GM18951 (cell line): ENCODE results near the gene CAPZB.

ENCODE experiments used
- POLR2A ChIP-seq: IDR thresholded peaks from 4 replicates; pipeline ENCODE4 v1.6.1; 2011; ENCODE audit warnings: mild to moderate bottlenecking; ENCODE audit not compliant: insufficient read length, insufficient read depth; ENCODE audit errors: extremely low read depth
- in situ Hi-C: fragments of 300-500 bp; cut with MboI; formaldehyde crosslinking; loops from one replicate; pipeline ENCODE4 v1.12.0; 2022; ENCODE audit warnings: low sequenced_read_pairs, mixed read lengths, inconsistent platforms; ENCODE audit not compliant: unreplicated experiment

The CAPZB gene

DNA sequence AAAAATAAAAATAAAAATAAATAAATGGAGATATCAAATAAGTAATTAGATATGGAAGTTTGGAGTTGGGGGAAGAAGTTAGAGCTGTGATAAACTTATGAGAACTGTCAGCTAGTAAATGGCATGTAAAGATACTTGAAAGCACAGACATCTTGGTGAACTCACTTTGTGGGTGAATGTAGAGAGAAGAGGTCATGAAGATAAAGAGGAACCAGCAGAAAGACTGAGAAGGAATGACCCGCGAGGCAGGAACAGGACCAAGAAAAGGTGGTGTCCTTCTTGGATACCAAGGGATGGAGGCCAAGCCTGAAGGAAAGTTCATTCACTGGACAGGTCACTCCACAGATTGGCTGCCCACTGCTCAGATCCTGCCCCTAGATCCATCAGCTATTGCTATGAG, 4.7 kb upstream of the CAPZB start:
- no peak for TF ChIP-seq POLR2A
- in situ Hi-C loops, result no loop called here

- no peak for TF ChIP-seq POLR2A
- in situ Hi-C loops, result no loop called here
Observed at GRCh38 chr1:19488136-19488535, 2.8 kb upstream of the CAPZB start.

- in situ Hi-C loops, result no loop called here
Observed at GRCh38 chr1:19484798-19485361, 459 bp downstream of the CAPZB start.

GRCh38 chr1:19484338-19484797, 971 bp downstream of the CAPZB start:
- TF ChIP-seq POLR2A, result no peak
- in situ Hi-C loops, result no loop called here

More at GRCh38 chr1:19484798-19485361, 459 bp downstream of the CAPZB start:
- no peak for TF ChIP-seq POLR2A

DNA sequence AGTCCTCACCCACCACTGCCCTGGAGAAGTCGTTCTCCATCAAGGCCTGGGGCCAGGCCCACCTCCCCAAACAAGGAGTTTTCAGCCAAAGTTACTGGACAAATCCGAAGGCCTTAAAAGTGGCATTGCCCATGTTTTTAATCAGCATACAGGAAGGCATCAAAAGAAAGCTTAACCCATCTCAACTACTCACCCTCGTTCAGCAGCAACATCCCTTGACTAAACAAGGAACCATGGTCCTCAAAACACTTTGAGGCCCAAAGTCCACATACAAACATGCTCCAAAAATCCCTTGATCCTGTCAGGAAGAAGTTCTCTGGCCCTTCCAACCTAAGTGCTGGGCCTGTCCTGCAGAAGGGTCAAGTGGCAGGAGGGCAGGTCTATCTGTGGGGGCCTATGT, 1.6 kb downstream of the CAPZB start:
- in situ Hi-C loops, result no loop called here
- TF ChIP-seq POLR2A, result no peak

- TF ChIP-seq POLR2A, result no peak
- in situ Hi-C loops, result no loop called here
Observed at GRCh38 chr1:19483261-19483660, 2.1 kb downstream of the CAPZB start.

DNA sequence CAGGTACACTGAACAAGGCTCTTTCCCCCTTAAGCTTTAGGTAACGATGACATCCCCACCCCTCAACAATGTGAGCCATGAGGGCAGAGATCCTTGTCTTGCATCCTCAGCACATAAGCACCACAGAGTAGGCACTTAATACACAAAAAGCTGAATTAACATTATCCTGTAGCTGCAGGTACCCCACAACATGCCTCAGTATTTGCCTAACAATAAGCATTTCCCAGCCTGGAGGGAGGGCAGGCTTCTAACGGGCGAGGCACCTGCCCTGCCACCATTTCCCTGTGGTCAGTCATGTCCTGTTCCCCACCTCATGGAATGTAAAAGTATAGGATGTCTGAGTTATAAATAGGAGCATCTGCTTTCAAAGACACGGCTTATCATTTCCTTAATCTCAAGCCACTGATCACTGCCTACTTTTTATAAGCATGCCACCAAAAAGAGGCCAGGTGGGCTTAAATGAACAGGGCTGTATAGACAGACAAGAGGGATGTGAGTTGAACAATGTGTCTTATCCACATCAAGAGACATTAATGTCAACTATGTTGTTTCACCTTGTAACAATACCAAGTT, 3.4 kb downstream of the CAPZB start:
- in situ Hi-C loops, result no loop called here
- no peak for TF ChIP-seq POLR2A

GRCh38 chr1:19480282-19480681, 5.1 kb downstream of the CAPZB start:
- in situ Hi-C loops, result no loop called here

DNA sequence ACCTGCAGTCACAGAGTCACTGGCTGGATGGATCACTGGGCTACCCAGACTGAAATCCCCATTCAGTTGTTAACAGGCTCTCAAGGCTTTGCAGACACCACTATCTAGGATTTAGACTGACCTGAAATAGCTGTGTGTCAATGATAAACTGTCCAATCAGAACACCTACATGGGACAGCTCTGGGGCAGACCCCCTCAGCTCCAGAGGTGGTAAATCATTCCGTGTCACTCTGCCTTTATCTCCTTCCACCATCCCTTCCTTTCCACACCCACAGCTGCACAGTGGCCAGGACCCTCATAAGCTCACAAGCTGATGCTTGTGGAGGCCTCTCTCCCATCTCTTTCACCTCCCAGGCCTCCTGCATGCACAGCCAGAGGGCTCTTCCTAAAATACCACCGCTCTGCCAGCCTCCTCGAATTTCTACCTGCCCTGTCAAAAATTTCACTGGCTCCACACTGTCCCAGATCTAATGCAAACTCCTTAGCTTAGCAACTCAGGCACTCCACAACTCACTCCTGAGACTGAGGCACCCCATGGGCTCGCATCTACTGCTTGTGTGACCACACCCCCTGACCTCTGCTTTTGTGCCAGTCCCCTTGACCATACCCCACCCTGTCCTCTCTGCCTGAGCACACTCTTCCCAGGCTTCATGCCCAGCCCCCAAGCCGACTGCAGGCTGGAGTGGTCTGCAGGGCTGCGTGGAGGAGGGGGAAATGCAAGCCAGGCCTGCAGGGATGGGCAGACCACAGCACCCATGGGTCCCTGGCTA, 5.8 kb downstream of the CAPZB start:
- TF ChIP-seq POLR2A, result no peak
- in situ Hi-C loops, result no loop called here

More at GRCh38 chr1:19480282-19480681, 5.1 kb downstream of the CAPZB start:
- no peak for TF ChIP-seq POLR2A

- in situ Hi-C loops, result no loop called here
- TF ChIP-seq POLR2A, result no peak
Observed at GRCh38 chr1:19478322-19478721, 7.0 kb downstream of the CAPZB start.

DNA sequence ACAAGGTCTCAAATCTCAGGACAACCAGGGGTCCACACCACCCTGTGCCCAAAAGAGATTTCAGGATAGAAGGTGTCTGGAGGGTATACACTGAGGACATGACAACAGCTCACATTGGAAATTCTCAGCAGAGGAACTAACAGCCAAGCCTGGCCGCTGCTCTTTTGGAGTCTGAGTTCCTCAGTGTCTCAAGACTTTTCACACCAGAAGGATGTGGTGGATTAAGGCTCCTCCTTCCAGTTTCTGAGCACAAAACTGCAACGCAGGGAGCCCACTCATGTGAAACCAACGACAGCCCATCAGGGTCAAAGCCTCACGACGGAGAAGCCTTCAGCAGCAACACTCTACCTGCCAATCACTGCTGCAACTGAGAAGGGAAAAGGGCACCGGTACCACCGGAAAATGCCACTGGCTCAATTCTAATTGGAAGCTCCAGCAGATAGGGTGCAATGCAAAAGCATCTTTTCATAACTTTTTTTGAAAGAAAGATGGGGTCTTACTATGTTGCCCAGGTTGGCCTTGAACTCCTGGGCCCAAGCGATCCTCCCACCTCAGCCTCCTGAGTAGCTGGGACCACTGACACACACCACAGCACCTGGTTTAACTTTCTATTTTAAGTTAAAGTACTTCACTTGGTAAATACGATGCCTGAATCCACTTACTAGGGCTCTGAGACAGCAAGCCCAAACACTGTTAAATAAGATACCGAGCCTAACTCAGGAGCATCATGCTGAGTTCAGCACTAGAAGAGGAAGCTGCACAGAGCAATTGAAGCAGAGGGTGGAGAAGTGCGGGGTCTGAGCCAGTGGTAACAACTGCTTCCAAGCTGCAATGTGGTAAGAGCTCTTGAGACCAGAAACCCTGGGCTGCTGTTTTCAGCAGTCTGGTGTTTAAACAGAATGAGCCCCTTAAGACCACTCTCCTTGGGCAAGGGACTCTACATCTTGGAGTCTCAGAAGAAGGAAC, 7.8 kb downstream of the CAPZB start:
- no peak for TF ChIP-seq POLR2A

DNA sequence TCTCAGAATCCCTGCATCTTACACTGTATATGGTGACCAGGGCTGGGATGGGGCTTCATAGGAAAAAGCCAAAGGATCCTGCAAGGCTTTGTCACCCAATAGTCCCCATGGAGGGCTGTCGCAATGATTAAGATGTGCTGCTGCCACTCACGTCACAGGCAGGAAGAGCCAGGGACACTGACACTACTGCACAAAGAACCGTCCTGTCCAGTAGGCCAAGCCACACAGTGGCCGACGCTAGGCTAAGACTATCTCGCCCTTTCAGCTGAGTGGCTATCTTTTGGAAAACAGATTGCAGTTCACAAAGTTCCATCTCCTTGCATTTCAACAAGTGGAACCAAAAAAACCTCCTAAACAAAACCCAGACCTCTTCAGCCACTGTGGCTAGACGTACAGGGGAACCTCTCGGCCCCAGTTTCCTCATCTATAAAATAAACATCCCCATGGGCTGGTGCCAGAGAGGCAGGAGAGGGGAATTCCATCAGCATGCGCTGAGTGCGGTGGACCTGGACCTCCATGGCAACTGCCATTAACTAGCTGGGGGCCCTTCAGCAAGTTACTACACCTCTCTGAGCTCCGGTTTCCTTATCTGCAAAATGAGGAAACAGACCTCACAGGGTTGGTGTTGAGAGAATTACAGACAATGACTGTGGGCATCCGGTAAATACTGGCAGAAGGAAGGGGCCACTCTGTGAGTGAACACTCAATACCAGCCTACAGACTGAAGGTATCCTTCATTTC, 8.7 kb downstream of the CAPZB start:
- in situ Hi-C loops, result no loop called here
- TF ChIP-seq POLR2A, result no peak

More for the DNA sequence above, 7.8 kb downstream of the CAPZB start:
- in situ Hi-C loops, result no loop called here

DNA sequence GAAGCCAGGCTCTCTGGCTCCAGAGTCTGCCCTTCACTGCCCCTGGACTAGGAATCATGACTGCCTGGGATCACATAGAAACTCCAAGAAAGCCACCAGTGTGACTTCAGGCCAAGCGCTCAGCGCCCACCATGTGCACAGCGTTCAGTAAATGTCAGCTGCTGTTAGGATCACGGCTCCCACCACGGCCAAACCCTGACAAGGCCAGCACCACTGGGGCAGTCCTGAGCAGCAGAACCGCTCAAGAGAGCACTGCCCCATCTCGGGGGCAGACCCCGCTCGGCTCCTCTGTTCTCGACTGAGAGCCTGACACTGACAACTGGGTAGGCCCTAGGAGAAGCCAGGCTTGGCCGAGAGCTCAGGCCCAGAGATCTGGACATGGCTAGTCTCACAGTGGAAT, 10.0 kb downstream of the CAPZB start:
- no peak for TF ChIP-seq POLR2A
- in situ Hi-C loops, result no loop called here

DNA sequence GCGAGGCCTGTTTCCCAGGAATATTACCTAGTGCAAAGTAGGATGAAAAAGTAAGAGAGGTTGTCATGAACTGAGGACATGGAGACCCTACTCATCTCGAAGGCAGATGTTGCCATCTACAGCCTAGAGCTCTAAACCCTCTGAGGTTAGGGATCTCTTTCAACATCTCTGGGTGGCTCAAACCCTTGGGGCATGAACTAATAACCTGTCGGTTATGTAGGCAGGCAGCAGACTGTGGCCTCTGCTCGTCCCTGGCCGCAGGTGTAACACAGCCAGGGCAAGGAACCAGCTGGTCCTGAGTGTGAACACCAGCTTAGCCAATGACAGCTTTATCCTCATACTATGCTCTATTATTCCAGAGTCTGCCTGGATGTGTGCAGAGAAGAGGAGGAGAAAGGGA, 13.2 kb downstream of the CAPZB start:
- in situ Hi-C loops, result no loop called here
- TF ChIP-seq POLR2A, result no peak
